Fibroblast of pulmonary artery (primary cell): Measurements from ENCODE around the gene KLK8.

Experiments used
- DNase-seq: peaks from one replicate; pipeline ENCODE4 v3.0.0-alpha.2; 2010; ENCODE audit warnings: low read depth
- H3K4me3 ChIP-seq: replicated peaks from 2 replicates; pipeline ENCODE4 v1.5.1; 2011; ENCODE audit warnings: low read depth, mild to moderate bottlenecking, control low read depth, low read length, moderate library complexity
- TF ChIP-seq, protein P1 (sequence below): IDR thresholded peaks from 2 replicates; pipeline ENCODE4 v1.5.1; 2011; ENCODE audit warnings: mild to moderate bottlenecking, control low read depth, low read length, inconsistent platforms; ENCODE audit errors: missing control alignments

The KLK8 gene, protein sequence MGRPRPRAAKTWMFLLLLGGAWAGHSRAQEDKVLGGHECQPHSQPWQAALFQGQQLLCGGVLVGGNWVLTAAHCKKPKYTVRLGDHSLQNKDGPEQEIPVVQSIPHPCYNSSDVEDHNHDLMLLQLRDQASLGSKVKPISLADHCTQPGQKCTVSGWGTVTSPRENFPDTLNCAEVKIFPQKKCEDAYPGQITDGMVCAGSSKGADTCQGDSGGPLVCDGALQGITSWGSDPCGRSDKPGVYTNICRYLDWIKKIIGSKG

DNA sequence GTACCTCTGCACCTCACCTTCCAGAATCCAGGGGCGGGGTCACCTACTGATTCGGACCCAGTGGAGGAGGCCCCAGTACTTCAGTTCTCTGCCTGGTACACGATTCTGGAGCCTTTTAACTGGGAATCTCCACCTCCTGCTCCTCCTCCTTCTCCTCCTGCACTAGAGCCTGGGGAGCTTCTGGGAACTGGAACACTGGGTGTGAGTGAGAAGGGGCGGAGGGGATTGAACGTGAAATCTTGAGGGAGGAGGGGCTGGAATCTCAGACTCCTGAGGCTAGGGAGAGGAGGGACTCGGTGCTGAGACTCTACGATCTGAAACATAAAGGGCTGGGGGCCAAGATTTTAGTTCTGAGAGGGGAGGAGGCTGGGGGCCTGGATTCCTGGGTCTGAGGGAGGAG lies at the start of gene KLK8:
KLK8 (minus strand) TSS at position 90 of the 400 bp plus-strand sequence. CDS start 437 bp downstream, outside the sequence.
- no peak within 1 kb of the TSS for H3K4me3 ChIP-seq
- TF ChIP-seq, protein P1, sequence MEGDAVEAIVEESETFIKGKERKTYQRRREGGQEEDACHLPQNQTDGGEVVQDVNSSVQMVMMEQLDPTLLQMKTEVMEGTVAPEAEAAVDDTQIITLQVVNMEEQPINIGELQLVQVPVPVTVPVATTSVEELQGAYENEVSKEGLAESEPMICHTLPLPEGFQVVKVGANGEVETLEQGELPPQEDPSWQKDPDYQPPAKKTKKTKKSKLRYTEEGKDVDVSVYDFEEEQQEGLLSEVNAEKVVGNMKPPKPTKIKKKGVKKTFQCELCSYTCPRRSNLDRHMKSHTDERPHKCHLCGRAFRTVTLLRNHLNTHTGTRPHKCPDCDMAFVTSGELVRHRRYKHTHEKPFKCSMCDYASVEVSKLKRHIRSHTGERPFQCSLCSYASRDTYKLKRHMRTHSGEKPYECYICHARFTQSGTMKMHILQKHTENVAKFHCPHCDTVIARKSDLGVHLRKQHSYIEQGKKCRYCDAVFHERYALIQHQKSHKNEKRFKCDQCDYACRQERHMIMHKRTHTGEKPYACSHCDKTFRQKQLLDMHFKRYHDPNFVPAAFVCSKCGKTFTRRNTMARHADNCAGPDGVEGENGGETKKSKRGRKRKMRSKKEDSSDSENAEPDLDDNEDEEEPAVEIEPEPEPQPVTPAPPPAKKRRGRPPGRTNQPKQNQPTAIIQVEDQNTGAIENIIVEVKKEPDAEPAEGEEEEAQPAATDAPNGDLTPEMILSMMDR, result no peak
- no peak for DNase-seq

DNA sequence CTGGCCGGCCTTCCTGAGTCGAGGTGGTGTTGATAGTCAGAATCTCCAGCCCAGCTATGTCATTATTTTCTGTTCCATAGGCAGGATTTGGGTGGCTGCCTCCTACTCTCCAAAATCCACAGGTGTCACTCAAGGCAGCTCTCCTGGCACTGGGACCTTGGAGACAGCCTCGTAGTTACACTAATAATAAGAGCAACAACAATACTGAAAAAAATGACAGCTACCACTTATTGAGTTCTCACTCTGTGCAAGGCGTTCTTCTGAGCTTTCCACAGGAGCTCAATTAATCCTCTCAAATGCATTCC lies 45.6 kb upstream of the KLK8 start:
- TF ChIP-seq, protein P1, result no peak
- H3K4me3 ChIP-seq, result no peak overlapping the region
- no peak for DNase-seq

DNA sequence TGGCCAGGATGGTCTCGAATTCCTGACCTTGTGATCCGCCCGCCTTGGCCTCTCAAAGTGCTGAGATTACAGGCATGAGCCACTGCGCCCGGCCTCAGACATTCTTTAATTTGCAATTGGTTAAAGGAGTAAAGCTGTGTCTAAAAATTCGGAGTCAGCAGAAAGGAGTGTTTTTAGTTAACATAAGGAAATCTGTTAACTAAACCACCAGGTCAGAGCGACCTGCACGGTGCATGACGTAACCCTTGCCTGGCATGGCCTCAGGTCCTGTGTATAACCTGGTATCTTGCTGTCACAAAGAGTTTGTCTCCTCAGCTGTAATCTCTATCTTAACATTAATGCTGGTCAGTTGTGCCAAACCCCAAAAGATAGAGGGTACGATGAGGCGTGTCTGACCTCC lies 42.9 kb upstream of the KLK8 start:
- H3K4me3 ChIP-seq, result no peak overlapping the region
- TF ChIP-seq, protein P1, result no peak
- DNase-seq, result no peak

DNA sequence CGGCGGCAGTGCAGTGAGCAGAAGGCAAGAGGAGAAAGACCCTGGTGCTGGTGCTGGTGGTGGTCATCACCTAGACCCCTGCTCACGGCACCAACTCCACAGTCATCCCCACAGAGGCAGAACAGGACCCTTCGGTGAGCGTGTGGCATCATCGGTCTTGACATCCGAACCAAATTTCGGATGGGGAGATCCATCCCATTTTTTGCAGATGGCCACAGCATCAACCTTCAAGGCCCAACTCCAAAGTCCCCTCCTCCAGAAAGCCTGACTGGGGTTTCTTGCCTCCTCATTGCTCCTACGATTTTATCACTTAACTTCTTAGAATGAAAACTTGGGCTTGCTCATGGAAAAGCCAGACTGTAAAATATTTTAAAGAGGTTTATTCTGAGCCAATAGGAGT lies 42.1 kb upstream of the KLK8 start:
- TF ChIP-seq, protein P1, result no peak
- H3K4me3 ChIP-seq, result no peak overlapping the region
- no peak for DNase-seq

DNA sequence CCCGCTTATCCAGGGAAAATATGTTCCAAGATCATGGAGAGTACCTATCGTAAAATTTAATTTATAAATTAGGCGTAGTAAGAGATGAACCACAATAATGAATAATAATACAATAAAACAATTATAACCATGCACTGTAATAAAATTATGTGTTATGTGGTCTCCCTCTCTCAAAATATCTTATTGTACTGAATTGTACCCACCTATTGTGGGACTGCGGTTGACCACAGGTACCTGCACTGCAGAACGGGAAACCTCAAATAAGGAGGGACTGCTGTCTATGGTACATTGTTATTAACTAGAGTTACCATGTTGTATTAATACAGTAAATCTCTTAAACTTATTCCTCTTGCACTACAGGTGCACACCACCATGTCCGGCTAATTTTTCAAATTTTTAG lies 38.7 kb upstream of the KLK8 start:
- no peak for DNase-seq
- no peak overlapping the region for H3K4me3 ChIP-seq
- TF ChIP-seq, protein P1, result no peak

DNA sequence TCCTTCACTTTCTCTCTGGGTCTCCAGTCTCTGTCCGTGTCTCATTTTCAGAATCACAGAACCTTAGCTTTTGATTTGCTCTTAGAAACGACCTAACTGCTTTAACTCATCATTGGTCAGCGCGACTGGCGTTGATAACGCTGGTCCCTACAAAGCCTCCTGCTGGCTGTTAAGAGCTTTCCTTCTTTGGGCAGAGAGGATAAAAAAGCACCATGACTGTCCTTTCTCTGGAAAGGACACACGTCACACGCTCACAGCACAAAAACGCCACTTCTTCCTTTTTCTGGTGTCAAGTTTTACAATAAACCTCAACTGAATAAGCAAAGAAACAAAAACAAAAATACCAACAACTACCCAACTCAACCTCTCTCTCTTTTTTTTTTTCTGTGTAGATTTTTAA lies 35.1 kb upstream of the KLK8 start:
- TF ChIP-seq, protein P1, result no peak
- DNase-seq, result no peak
- no peak overlapping the region for H3K4me3 ChIP-seq

DNA sequence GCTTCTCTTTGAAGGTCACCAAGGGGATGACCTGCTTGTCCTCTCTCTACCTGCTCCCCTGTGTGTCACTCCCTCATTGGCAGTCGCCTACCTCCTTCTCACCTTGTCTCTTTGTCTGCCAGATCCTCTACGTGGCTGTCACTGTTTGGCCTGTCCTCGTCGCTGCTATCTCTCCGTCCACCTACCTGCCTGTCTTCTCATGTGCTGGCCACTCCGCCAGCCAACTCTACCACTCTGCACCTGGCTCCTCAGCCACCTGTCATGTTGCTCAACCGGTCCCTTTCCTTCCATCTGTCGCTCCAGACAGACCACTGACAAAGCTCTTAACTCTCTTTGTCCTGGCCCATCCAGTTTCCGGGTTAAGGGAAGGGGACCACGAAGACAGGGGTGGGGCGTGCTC lies 33.3 kb upstream of the KLK8 start, which contains the start of gene KLK12:
KLK12 (minus strand) TSS at position 299 of the 400 bp plus-strand sequence. CDS start 381 bp downstream, outside the sequence.
- TF ChIP-seq, protein P1, result no peak

More for the DNA sequence above, 33.3 kb upstream of the KLK8 start, which contains the start of gene KLK12:
- no peak within 1 kb of the TSS for H3K4me3 ChIP-seq
- no peak for DNase-seq
